HCT116 (cell line): ENCODE data around the gene RGS2. TPM values are rescaled to one million over a fixed set of nuclear protein-coding genes. Genes with fewer than 3 reads are reported as not detected.
A peak's percentile ranks its signal among the peaks of the same experiment; 100 is the strongest.

ENCODE experiments used
- ATAC-seq: fragments of 200-7000 bp; cut with Tn5 transposase; 2 replicates; pipeline ENCODE4 v1.9.1; 2020; ENCODE audit warnings: mild to moderate bottlenecking, moderate library complexity
- BruUV-seq: library from RNA; stranded (reverse); fragments of 400-500 nt; replicated peaks from 2 replicates; lab custom pipeline; 2021; lab: Mats Ljungman, UMichigan
- CTCF ChIA-PET: fragments of 300-600 bp; sonication (Branson Sonifier 250); formaldehyde crosslinking; loops from one replicate; lab custom pipeline; 2021; ENCODE audit warnings: antibody characterized with exemption; lab: Charles Lee
- POLR2A ChIA-PET: fragments of 300-600, 350-600 bp; sonication (Branson Sonifier 250); formaldehyde crosslinking; loops from one replicate; lab custom pipeline; 2021; ENCODE audit warnings: antibody characterized with exemption; lab: Charles Lee
- RAD21 ChIA-PET, 2 experiments: fragments of 300-600 bp; sonication (Branson Sonifier 250); formaldehyde crosslinking; loops; one replicate each; lab custom pipeline; 2023; ENCODE audit warnings: low total read pairs in 2 of 2; ENCODE audit not compliant: uncharacterized antibody in 2 of 2, unreplicated experiment in 2 of 2, low non-redundant PET in 1 of 2; lab: Charles Lee
- DNase-seq: peaks from one replicate; pipeline ENCODE4 v3.0.0-alpha.2; 2010; ENCODE audit warnings: low read depth, low spot score
- H2AFZ ChIP-seq: fragments of 200-600 bp; shearing (Covaris generic), sonication (generic); 2 replicates; pipeline ENCODE4 v1.6.1; 2017; ENCODE audit warnings: low read depth, mixed run types, mixed read lengths, antibody characterized with exemption, low read length; ENCODE audit not compliant: poor library complexity, severe bottlenecking
- H3K27ac ChIP-seq: 2 replicates; pipeline ENCODE4 v1.5.1; 2012; ENCODE audit warnings: low read depth, low read length
- H3K27me3 ChIP-seq: fragments of 200-600 bp; sonication (generic); 2 replicates; pipeline ENCODE4 v1.6.1; 2016; ENCODE audit warnings: mixed run types, low read length, mixed read lengths; ENCODE audit not compliant: insufficient read depth
- H3K36me3 ChIP-seq, 2 experiments: fragments of 200-500 bp in 1 of 2; fragments of 200-600 bp in 1 of 2; sonication (Bioruptor generic) in 1 of 2; sonication (generic) in 1 of 2; 2 replicates each; pipeline versions ENCODE4 v1.5.1 to v1.6.1; 2014 to 2016; ENCODE audit warnings: low read length in 2 of 2, inconsistent platforms in 1 of 2, mixed read lengths in 1 of 2, mixed run types in 1 of 2; ENCODE audit not compliant: insufficient read depth in 2 of 2, control insufficient read depth in 1 of 2
- H3K4me1 ChIP-seq, 2 experiments: fragments of 200-600 bp in 1 of 2; sonication (generic) in 1 of 2; 2 replicates each; pipeline versions ENCODE4 v1.5.1 to v1.6.1; 2012 to 2017; ENCODE audit warnings: low read length in 2 of 2, inconsistent platforms in 1 of 2, mild to moderate bottlenecking in 1 of 2, mixed read lengths in 1 of 2, mixed run types in 1 of 2, moderate library complexity in 1 of 2; ENCODE audit not compliant: insufficient read depth in 2 of 2, control insufficient read depth in 1 of 2
- H3K4me2 ChIP-seq: fragments of 200-600 bp; sonication (generic); 2 replicates; pipeline ENCODE4 v1.6.1; 2017; ENCODE audit warnings: mixed run types, low read length, mixed read lengths
- H3K4me3 ChIP-seq, 2 experiments: fragments of 200-600 bp in 1 of 2; sonication (generic) in 1 of 2; replicated peaks in 1 of 2; 2 replicates each; pipeline ENCODE4 v1.5.1; 2011 to 2016; ENCODE audit warnings: low read length in 2 of 2, control low read depth in 1 of 2, low read depth in 1 of 2, mild to moderate bottlenecking in 1 of 2, mixed read lengths in 1 of 2, mixed run types in 1 of 2
- H3K79me2 ChIP-seq: fragments of 200-600 bp; sonication (generic); 2 replicates; pipeline ENCODE4 v1.6.1; 2017; ENCODE audit warnings: mild to moderate bottlenecking, mixed run types, low read length, moderate library complexity, mixed read lengths; ENCODE audit not compliant: insufficient read depth
- H3K9ac ChIP-seq: fragments of 200-600 bp; sonication (generic); 2 replicates; pipeline ENCODE4 v1.6.1; 2016; ENCODE audit warnings: low read length, mixed read lengths
- H3K9me2 ChIP-seq: fragments of 200-600 bp; sonication (generic), shearing (Covaris generic); 2 replicates; pipeline ENCODE4 v1.6.1; 2017; ENCODE audit warnings: mixed run types, mild to moderate bottlenecking, moderate library complexity; ENCODE audit not compliant: insufficient read depth
- H3K9me3 ChIP-seq, 2 experiments: fragments of 200-500 bp in 1 of 2; fragments of 200-600 bp in 1 of 2; sonication (Bioruptor generic) in 1 of 2; sonication (generic) in 1 of 2; 2 replicates each; pipeline ENCODE4 v1.6.1; 2014 to 2017; ENCODE audit warnings: low read length in 2 of 2, mixed read lengths in 2 of 2, inconsistent platforms in 1 of 2, low read depth in 1 of 2, mild to moderate bottlenecking in 1 of 2, mixed run types in 1 of 2, moderate library complexity in 1 of 2; ENCODE audit not compliant: control insufficient read depth in 1 of 2, insufficient read depth in 1 of 2
- H4K20me1 ChIP-seq: fragments of 200-600 bp; sonication (generic), shearing (Covaris generic); 2 replicates; pipeline ENCODE4 v1.6.1; 2017; ENCODE audit warnings: mixed run types, mild to moderate bottlenecking, moderate library complexity; ENCODE audit not compliant: insufficient read depth
- ATF3 ChIP-seq: IDR thresholded peaks from 2 replicates; pipeline ENCODE4 v1.6.1; 2012
- CBX3 ChIP-seq: IDR thresholded peaks from 2 replicates; pipeline ENCODE4 v1.6.1; 2012; ENCODE audit warnings: low read depth
- CEBPB ChIP-seq: IDR thresholded peaks from 2 replicates; pipeline ENCODE4 v1.6.1; 2012; ENCODE audit warnings: low read depth
- EGR1 ChIP-seq: IDR thresholded peaks from 2 replicates; pipeline ENCODE4 v1.6.1; 2012; ENCODE audit warnings: low read depth
- ELF1 ChIP-seq: IDR thresholded peaks from 2 replicates; pipeline ENCODE4 v1.6.1; 2012; ENCODE audit warnings: low read depth, borderline replicate concordance
- EZH2 ChIP-seq: fragments of 200-600 bp; sonication (generic); IDR thresholded peaks from 2 replicates; pipeline ENCODE4 v1.6.1; 2017; ENCODE audit warnings: antibody characterized with exemption, mixed run types
- EZH2phosphoT487 ChIP-seq: fragments of 200-600 bp; IDR thresholded peaks from 2 replicates; pipeline ENCODE4 v1.6.1; 2018; ENCODE audit warnings: antibody characterized with exemption, borderline replicate concordance
- FOSL1 ChIP-seq: IDR thresholded peaks from 2 replicates; pipeline ENCODE4 v1.6.1; 2012; ENCODE audit warnings: low read depth
- JUND ChIP-seq: IDR thresholded peaks from 2 replicates; pipeline ENCODE4 v1.6.1; 2012
- MAX ChIP-seq: IDR thresholded peaks from 2 replicates; pipeline ENCODE4 v1.6.1; 2012
- POLR2A ChIP-seq: IDR thresholded peaks from 2 replicates; pipeline ENCODE4 v1.7.0; 2011; ENCODE audit warnings: borderline replicate concordance; ENCODE audit not compliant: insufficient read depth, insufficient read length; ENCODE audit errors: extremely low read depth
- POLR2AphosphoS5 ChIP-seq: IDR thresholded peaks from 2 replicates; pipeline ENCODE4 v1.6.1; 2011; ENCODE audit warnings: mild to moderate bottlenecking, low read depth, low read length, moderate library complexity
- RAD21 ChIP-seq: IDR thresholded peaks from 2 replicates; pipeline ENCODE4 v1.6.1; 2012; ENCODE audit warnings: low read depth, mild to moderate bottlenecking
- REST ChIP-seq: IDR thresholded peaks from 2 replicates; pipeline ENCODE4 v1.6.1; 2012; ENCODE audit warnings: low read depth
- SIN3A ChIP-seq: IDR thresholded peaks from 2 replicates; pipeline ENCODE4 v1.6.1; 2012; ENCODE audit warnings: low read depth
- SP1 ChIP-seq: IDR thresholded peaks from 2 replicates; pipeline ENCODE4 v1.6.1; 2012; ENCODE audit warnings: low read depth
- TCF7L2 ChIP-seq: IDR thresholded peaks from 2 replicates; pipeline ENCODE4 v1.7.0; 2011; ENCODE audit warnings: borderline replicate concordance, inconsistent platforms; ENCODE audit not compliant: insufficient read depth, insufficient read length; ENCODE audit errors: extremely low read depth
- YY1 ChIP-seq: IDR thresholded peaks from 2 replicates; pipeline ENCODE4 v1.6.1; 2011; ENCODE audit warnings: low read length, low read depth, moderate library complexity, mild to moderate bottlenecking; ENCODE audit not compliant: insufficient replicate concordance; ENCODE audit errors: extremely low read depth
- ZBTB33 ChIP-seq: IDR thresholded peaks from 2 replicates; pipeline ENCODE4 v1.6.1; 2011; ENCODE audit warnings: mild to moderate bottlenecking, low read length, moderate library complexity; ENCODE audit not compliant: insufficient replicate concordance; ENCODE audit errors: extremely low read depth
- ZFX ChIP-seq: fragments of 450-650 bp; IDR thresholded peaks from 2 replicates; pipeline ENCODE4 v1.6.1; 2017
- ZNF274 ChIP-seq: fragments of 200-500 bp; sonication (Bioruptor generic); IDR thresholded peaks from 2 replicates; pipeline ENCODE4 v1.6.1; 2014; ENCODE audit warnings: mild to moderate bottlenecking, low read depth, low read length, inconsistent platforms
- intact Hi-C: fragments of 100-400 bp; cut with micrococcal nuclease; formaldehyde crosslinking; loops from 2 replicates; pipeline ENCODE4 v1.10.0; 2022
- total RNA-seq: library from RNA; stranded (reverse); gene quantifications from one replicate; pipeline ENCODE4 v1.2.1, GENCODE V29; 2021; ENCODE audit not compliant: unreplicated experiment

The RGS2 gene
- total RNA-seq, 1 experiment from 2014 or later = 21.1 TPM

GRCh38 chr1:192805832-192806323, 3.0 kb upstream of the RGS2 start:
- Histone ChIP-seq H3K27ac (no peak overlapping the region), H3K27me3 (no peaks in the 10 kb centered on the region), H3K4me1 (peaks cover 13 to 37% of the 10 kb centered on the region in 2 experiments; a peak in 3 of 4 replicates), H2AFZ (no peak overlapping the region), H3K9me2 (no peaks in the 10 kb centered on the region), H3K4me2 (no peak overlapping the region; the same call in 1 of the 2 replicates), H3K4me3 (no peak overlapping the region), H3K9me3 (no peaks in the 10 kb centered on the region), H3K9ac (no peak overlapping the region), H4K20me1 (no peaks in the 10 kb centered on the region), H3K79me2 (peaks cover 19% of the 10 kb centered on the region), H3K36me3 (peaks cover 2 to 8% of the 10 kb centered on the region in 2 experiments; a peak in 1 of 4 replicates)
- POLR2A ChIA-PET = no interaction called here
- BruUV-seq = no TSS peak
- DNase-seq = peak; percentile 82
- intact Hi-C loops = loop anchor here (1.0 to 5.0 kb wide), 3 partner anchors 213 to 329 kb away; partner anchors contain the start of gene CDC73
- no peak for ATAC-seq
- CTCF ChIA-PET = interaction anchor here (1.2 to 5.1 kb wide), 4 partner anchors 214 to 328 kb away, joined by 5 to 96 read pairs (median 8); no protein-coding TSS in a partner anchor
- RAD21 ChIA-PET = interaction anchor here in 1 of 2 experiments (1.0 kb wide), 1 partner anchor 332 kb away, joined by 3 read pairs; no protein-coding TSS in a partner anchor
- TF ChIP-seq RAD21 (peak; percentile 89), YY1 (no peak), SIN3A (no peak), ZBTB33 (no peak), TCF7L2 (no peak), POLR2AphosphoS5 (peak; percentile 23; the same call in 1 of the 2 replicates), MAX (no peak), JUND (peak; percentile 70; the same call in 1 of the 2 replicates), SP1 (peak; percentile 71), EZH2phosphoT487 (no peak), POLR2A (no peak), REST (no peak), ATF3 (peak; percentile 45; the same call in 1 of the 2 replicates), ELF1 (no peak; the same call in 1 of the 2 replicates), FOSL1 (peak; percentile 79), CEBPB (peak; percentile 98), EZH2 (no peak), EGR1 (no peak; the same call in 1 of the 2 replicates), ZNF274 (no peak), ZFX (no peak), CBX3 (no peak)
